HepG2 (cell line): ENCODE measurements around the gene ZDHHC19. TPM values are rescaled to one million over a fixed set of nuclear protein-coding genes. Genes with fewer than 3 reads are reported as not detected.
A peak's percentile ranks its signal among the peaks of the same experiment; 100 is the strongest.

ENCODE experiments used
- AGO1 ChIP-seq: fragments of 200-400 bp; formaldehyde crosslinking; IDR thresholded peaks from 2 replicates; pipeline ENCODE4 v1.6.1; 2017; ENCODE audit warnings: mild to moderate bottlenecking, low read depth, low read length, moderate library complexity; ENCODE audit not compliant: poor library complexity, severe bottlenecking
- CBFB ChIP-seq: sonication (generic); formaldehyde crosslinking; IDR thresholded peaks from 2 replicates; pipeline ENCODE4 v1.4.0; 2020; ENCODE audit warnings: missing genetic modification reagents
- CEBPB ChIP-seq: IDR thresholded peaks from 2 replicates; pipeline ENCODE4 v1.6.1; 2011; ENCODE audit warnings: low read depth, low read length, improper control_type of control experiment, borderline replicate concordance
- ELF4 ChIP-seq: sonication (generic); formaldehyde crosslinking; IDR thresholded peaks from 2 replicates; pipeline ENCODE4 v1.5.0; 2020; ENCODE audit warnings: missing genetic modification reagents, mild to moderate bottlenecking, moderate library complexity, borderline replicate concordance
- HDAC2 ChIP-seq: sonication (generic); formaldehyde crosslinking; IDR thresholded peaks from 2 replicates; pipeline ENCODE4 v1.4.0; 2020; ENCODE audit warnings: missing genetic modification reagents
- HDAC6 ChIP-seq: fragments of 200-600 bp; sonication (generic); IDR thresholded peaks from 2 replicates; pipeline ENCODE4 v1.7.0; 2017; ENCODE audit warnings: mild to moderate bottlenecking, antibody characterized with exemption, low read length, low read depth
- HNF4A ChIP-seq: sonication (generic); formaldehyde crosslinking; IDR thresholded peaks from 2 replicates; pipeline ENCODE4 v1.4.0; 2020; ENCODE audit warnings: missing genetic modification reagents
- KAT8 ChIP-seq: IDR thresholded peaks from 2 replicates; pipeline ENCODE4 v1.6.1; 2016; ENCODE audit warnings: missing genetic modification reagents, missing compliant biosample characterization
- SCMH1 ChIP-seq: sonication (generic); formaldehyde crosslinking; IDR thresholded peaks from 2 replicates; pipeline ENCODE4 v1.9.0; 2021; ENCODE audit warnings: missing genetic modification reagents, mild to moderate bottlenecking, borderline replicate concordance
- SOX6 ChIP-seq, 2 experiments: fragments of 450-650 bp in 1 of 2; sonication (generic) in 1 of 2; formaldehyde crosslinking in 1 of 2; IDR thresholded peaks; 2 replicates each; pipeline versions ENCODE4 v1.4.0 to v1.6.1; 2017 to 2020; ENCODE audit warnings: antibody characterized with exemption in 1 of 2, mild to moderate bottlenecking in 1 of 2, missing genetic modification reagents in 1 of 2
- SP4 ChIP-seq: sonication (generic); formaldehyde crosslinking; IDR thresholded peaks from 2 replicates; pipeline ENCODE4 v1.8.1; 2023; ENCODE audit warnings: mild to moderate bottlenecking, missing genetic modification reagents
- THAP11 ChIP-seq: IDR thresholded peaks from 2 replicates; pipeline ENCODE4 v1.6.1; 2016; ENCODE audit warnings: missing biosample characterization, missing genetic modification reagents
- ZFP62 ChIP-seq: sonication (generic); formaldehyde crosslinking; IDR thresholded peaks from 2 replicates; pipeline ENCODE4 v1.4.0; 2020; ENCODE audit warnings: missing genetic modification reagents
- ZNF160 ChIP-seq: sonication (generic); formaldehyde crosslinking; IDR thresholded peaks from 2 replicates; pipeline ENCODE4 v1.8.0; 2022; ENCODE audit warnings: mild to moderate bottlenecking, inconsistent platforms, missing genetic modification reagents
- ZNF235 ChIP-seq: sonication (generic); formaldehyde crosslinking; IDR thresholded peaks from 2 replicates; pipeline ENCODE4 v1.8.1; 2023; ENCODE audit warnings: mild to moderate bottlenecking, missing genetic modification reagents, borderline replicate concordance
- ZNF274 ChIP-seq: sonication (generic); formaldehyde crosslinking; IDR thresholded peaks from 2 replicates; pipeline ENCODE4 v1.5.1; 2020; ENCODE audit warnings: mild to moderate bottlenecking, missing genetic modification reagents
- ZNF484 ChIP-seq: sonication (generic); formaldehyde crosslinking; IDR thresholded peaks from 2 replicates; pipeline ENCODE4 v1.5.1; 2020; ENCODE audit warnings: mild to moderate bottlenecking, low read depth, missing genetic modification reagents, borderline replicate concordance
- ZNF550 ChIP-seq: sonication (generic); formaldehyde crosslinking; IDR thresholded peaks from 2 replicates; pipeline ENCODE4 v1.4.0; 2020; ENCODE audit warnings: mild to moderate bottlenecking, missing genetic modification reagents, borderline replicate concordance
- ZNF747 ChIP-seq: sonication (generic); formaldehyde crosslinking; IDR thresholded peaks from 2 replicates; pipeline ENCODE4 v1.8.1; 2023; ENCODE audit warnings: missing genetic modification reagents, mild to moderate bottlenecking, borderline replicate concordance
- polyA plus RNA-seq, 8 experiments: library from polyadenylated mRNA; depleted of rRNA in 3 of 8; stranded (reverse) in 7 of 8; unstranded in 1 of 8; fragments of >200 nt; fragmentation: Illumina TruSeq in 4 of 8; extraction: Trizol in 4 of 8; gene quantifications; 2 replicates each; pipeline versions ENCODE4 v1.2.1 to v1.2.3, GENCODE V29; 2011 to 2016; ENCODE audit warnings: low read depth in 4 of 8, missing spikeins in 1 of 8, mixed read lengths in 1 of 8; ENCODE audit not compliant: insufficient read depth in 1 of 8
- total RNA-seq, 5 experiments: library from RNA; depleted of rRNA; stranded (reverse); fragments of >200 nt; fragmentation: Illumina TruSeq; extraction: Trizol; gene quantifications; 2 replicates each; pipeline ENCODE4 v1.2.3, GENCODE V29; 2016; ENCODE audit warnings: low read depth in 1 of 5
- TF ChIP-seq, protein P1 (sequence below): sonication (generic); formaldehyde crosslinking; IDR thresholded peaks from 2 replicates; pipeline ENCODE4 v1.5.0; 2020; ENCODE audit warnings: mild to moderate bottlenecking, low read depth, missing genetic modification reagents, borderline replicate concordance
- TF ChIP-seq, protein P2 (sequence below): sonication (generic); formaldehyde crosslinking; IDR thresholded peaks from 2 replicates; pipeline ENCODE4 v1.8.0; 2022; ENCODE audit warnings: missing genetic modification reagents, low read depth, mild to moderate bottlenecking, borderline replicate concordance
- TF ChIP-seq, protein P3 (sequence below): sonication (generic); formaldehyde crosslinking; IDR thresholded peaks from 2 replicates; pipeline ENCODE4 v1.5.1; 2020; ENCODE audit warnings: missing genetic modification reagents, mild to moderate bottlenecking, borderline replicate concordance
- TF ChIP-seq, protein P4 (sequence below): sonication (generic); formaldehyde crosslinking; IDR thresholded peaks from 2 replicates; pipeline ENCODE4 v1.4.0; 2020; ENCODE audit warnings: mild to moderate bottlenecking, missing genetic modification reagents

Gene ZDHHC19
- total and polyA plus RNA-seq, 2 of the 13 experiments (the other 11 are each of a cell fraction or from before 2014, with no cell fraction given) = 0.22 to 0.53 TPM

DNA sequence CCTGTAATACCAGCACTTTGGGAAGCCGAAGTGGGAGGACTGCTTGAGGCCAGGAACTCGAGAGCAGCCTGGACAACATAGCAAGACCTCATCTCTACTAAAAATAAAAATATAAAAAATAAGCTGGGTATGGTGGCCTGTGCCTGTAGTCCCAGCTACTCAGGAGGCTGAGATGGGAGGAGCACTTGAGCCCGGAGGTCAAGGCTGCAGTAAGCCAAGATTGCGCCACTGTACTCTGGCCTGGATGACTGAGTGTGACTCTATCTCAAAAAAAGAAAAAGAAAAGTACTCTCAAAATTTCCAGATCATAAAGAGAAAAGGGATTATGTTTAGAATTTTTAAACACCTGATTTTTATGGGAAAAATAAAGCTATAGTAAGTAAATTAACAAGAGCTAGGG, 29.2 kb upstream of the ZDHHC19 start (continued):
- TF ChIP-seq ELF4 (CRISPR knock-in tag) (no peak), ZNF484 (CRISPR knock-in tag) (no peak), SOX6 (IDR thresholded peaks at IDR 0.05) (no peak), SOX6 (CRISPR knock-in tag; IDR thresholded peaks at IDR 0.05) (no peak), KAT8 (CRISPR knock-in tag) (no peak), CBFB (no peak), ZNF747 (CRISPR knock-in tag) (no peak), HDAC6 (no peak), SCMH1 (CRISPR knock-in tag) (no peak), ZNF274 (CRISPR knock-in tag) (no peak), ZNF160 (no peak), HNF4A (CRISPR knock-in tag) (peak; percentile 41; the same call in 1 of the 2 replicates), SP4 (CRISPR knock-in tag) (no peak), CEBPB (peak; percentile 16; the same call in 1 of the 2 replicates), ZFP62 (CRISPR knock-in tag) (no peak), HDAC2 (CRISPR knock-in tag) (no peak), ZNF550 (CRISPR knock-in tag) (no peak), THAP11 (CRISPR knock-in tag) (no peak), AGO1 (no peak), ZNF235 (CRISPR knock-in tag) (no peak)
- TF ChIP-seq, protein P1, sequence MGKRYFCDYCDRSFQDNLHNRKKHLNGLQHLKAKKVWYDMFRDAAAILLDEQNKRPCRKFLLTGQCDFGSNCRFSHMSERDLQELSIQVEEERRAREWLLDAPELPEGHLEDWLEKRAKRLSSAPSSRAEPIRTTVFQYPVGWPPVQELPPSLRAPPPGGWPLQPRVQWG (CRISPR knock-in tag) = no peak
- TF ChIP-seq, protein P2, sequence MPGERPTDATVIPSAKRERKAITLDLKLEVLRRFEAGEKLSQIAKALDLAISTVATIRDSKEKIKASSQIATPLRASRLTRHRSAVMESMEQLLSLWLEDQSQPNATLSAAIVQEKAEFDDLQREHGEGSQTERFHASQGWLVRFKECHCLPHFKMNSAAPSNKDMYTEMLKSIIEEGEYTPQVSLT = no peak
- TF ChIP-seq, protein P3, sequence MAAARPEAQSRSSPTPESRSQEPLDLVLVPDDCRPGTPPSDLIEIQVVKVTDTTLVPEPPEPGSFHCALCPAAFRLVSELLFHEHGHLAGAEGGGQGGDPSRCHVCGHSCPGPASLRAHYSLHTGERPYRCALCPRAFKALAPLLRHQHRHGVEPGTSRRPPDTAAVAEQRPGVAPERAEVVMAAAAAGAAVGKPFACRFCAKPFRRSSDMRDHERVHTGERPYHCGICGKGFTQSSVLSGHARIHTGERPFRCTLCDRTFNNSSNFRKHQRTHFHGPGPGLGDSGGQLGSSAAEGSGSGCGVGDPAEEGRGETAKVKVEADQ (CRISPR knock-in tag) = no peak
- TF ChIP-seq, protein P4, sequence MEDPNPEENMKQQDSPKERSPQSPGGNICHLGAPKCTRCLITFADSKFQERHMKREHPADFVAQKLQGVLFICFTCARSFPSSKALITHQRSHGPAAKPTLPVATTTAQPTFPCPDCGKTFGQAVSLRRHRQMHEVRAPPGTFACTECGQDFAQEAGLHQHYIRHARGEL (CRISPR knock-in tag) = no peak
